Activated CD4-positive, alpha-beta T cell treated with anti-CD3 and anti-CD28 coated beads for 24 hours (primary cell): ENCODE measurements around the gene TRIM69.
A peak's percentile ranks its signal among the peaks of the same experiment; 100 is the strongest.
"Not testable (repeated sequence)": the region's sequence is repeated elsewhere in the genome, so short reads cannot be mapped to it uniquely, and the experiment has no call there.

Experiments
- DNase-seq, 2 donors: peaks; one replicate each; pipeline ENCODE4 v3.0.0-alpha.2; 2020; ENCODE audit warnings: low read depth in 2 of 2

The TRIM69 gene, protein sequence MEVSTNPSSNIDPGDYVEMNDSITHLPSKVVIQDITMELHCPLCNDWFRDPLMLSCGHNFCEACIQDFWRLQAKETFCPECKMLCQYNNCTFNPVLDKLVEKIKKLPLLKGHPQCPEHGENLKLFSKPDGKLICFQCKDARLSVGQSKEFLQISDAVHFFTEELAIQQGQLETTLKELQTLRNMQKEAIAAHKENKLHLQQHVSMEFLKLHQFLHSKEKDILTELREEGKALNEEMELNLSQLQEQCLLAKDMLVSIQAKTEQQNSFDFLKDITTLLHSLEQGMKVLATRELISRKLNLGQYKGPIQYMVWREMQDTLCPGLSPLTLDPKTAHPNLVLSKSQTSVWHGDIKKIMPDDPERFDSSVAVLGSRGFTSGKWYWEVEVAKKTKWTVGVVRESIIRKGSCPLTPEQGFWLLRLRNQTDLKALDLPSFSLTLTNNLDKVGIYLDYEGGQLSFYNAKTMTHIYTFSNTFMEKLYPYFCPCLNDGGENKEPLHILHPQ

DNA sequence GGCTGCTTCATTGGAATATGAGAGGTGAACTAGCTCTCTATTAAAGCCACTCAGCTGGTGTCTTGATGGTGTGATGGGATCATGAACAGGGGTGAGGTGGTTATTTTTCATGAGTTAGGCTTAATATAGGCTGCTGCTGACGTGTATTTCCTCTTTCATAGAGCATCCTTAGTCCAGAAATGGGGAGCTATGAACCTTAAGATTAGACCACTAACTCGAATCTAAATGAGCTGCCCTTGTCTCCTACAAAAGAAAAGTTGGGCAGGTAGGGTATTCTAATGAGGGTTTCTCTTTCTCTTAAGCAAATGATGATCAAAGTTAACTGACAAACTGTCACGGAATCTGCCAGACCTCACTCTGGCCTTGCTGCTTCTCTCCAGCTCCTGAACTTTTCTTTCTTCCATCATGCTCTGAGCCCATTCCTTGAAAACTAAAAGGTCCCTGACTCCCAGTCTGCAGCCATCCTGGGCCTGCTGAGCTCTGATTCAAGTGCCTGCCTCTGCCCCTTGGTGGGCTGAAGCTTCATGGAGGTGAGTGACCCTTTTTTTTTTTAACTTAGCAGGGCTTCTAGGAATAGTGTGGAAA, at the start of gene TRIM69:
TSS of gene TRIM69 (plus strand) at position 348 of the 585 bp plus-strand sequence. CDS start at position 525, 177 bp downstream.
- no peak for DNase-seq

DNA sequence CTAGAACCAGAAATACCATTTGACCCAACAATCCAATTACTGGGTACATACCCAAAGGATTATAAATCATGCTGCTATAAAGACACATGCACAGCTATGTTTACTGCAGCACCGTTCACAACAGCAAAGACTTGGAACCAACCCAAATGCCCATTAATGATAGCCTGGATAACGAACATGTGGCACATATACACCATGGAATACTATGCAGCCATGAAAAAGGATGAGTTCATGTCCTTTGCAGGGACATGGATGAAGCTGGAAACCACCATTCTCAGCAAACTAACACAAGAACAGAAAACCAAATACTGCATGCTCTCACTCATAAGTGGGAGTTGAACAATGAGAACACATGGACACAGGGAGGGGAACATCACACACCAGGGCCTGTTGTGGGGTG, 47.0 kb upstream of the TRIM69 start:
- not testable (repeated sequence) for DNase-seq

DNA sequence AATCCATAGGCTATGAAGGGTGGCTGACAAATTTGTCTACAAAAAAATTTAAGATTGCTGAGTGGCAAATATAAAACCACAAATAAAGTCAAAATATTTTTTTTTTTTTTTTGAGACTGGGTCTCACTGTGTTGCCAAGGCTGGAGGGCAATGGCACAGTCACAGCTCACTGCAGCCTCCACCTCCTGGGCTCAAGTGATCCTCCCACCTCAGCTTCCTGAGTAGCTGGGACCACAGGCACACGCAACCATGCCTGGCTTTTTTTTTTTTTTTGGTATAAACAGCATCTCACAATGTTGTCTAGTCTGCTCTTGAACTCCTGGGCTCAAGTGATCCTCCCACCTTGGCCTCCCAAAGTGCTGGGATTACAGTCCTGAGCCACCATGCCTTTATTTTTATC, 46.1 kb upstream of the TRIM69 start:
- not testable (repeated sequence) for DNase-seq

DNA sequence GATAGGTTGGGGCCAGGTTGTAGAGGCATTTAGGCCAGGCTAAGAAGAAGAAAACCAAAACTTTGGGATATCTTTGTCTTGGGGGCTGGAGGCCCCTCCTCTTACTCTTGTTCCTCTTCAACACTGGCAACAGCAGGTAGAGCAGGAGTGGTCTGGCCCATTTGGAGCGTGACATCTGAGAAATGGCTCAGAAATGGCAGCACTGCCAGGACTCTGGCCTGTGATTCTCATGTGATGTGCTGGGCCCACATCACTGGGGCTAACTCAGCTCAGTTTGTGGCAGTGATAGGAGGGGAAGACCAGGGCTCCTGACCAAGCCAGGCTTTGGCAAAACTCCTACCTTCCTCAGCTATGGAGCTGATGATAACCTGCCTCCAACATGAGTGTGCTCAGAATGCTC, 43.7 kb upstream of the TRIM69 start:
- no peak for DNase-seq

DNA sequence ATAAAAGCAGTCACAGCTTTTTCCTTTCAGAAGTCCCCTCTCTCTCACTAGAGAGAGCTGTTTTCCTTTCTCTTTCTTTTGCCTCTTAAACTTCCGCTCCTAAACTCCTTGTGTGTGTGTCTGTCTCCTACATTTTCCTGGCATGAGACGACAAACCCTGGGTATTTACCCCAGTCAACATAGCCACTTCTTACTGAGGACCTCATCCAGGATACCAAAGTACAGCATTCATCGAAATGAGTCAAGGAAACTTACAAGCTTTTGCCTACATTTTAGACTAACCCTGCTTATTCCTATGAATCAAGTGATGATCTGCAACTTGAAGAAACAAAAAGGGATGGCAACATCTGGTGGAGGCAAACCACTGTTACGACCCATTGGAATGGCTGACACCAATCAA, 41.9 kb upstream of the TRIM69 start:
- no peak for DNase-seq

DNA sequence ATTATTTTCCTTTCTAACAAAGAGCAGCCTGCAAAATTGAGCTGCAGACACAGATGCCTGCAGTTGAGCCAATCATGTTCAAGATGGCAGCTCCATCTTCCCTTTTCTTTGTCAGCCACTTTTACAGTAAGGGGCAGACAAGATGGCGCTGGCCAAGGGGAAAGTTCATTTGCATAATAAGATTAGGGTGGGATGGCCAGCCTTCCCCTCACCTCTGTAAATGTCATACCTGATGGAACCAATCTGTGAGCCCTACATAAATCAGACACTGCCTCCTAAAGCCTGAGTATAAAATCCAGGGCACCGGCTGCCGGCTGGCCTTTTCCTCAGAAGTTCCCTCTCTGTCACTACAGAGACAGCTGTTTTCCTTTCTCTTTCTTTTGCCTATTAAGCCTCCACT, 41.0 kb upstream of the TRIM69 start:
- DNase-seq = no peak

DNA sequence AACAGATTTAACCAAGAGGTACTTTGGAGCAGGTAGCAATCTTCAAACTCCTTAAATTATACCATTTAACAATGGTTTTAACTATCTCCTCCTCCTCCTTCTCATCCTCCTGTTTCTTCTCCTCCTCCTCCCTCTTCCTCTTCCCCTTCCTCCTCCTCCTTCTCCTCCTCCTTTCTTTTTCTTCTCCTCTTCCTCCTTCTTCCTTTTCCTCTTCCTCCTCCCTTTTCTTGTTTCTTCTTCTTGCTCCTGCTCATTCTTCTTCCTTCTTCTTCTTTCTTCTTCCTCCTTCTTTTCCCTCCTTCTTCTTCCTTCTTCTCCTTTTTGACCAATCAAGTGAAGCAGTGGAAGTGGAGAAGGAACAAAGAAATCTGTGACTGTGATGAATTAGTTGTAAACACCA, 39.3 kb upstream of the TRIM69 start:
- no peak for DNase-seq

DNA sequence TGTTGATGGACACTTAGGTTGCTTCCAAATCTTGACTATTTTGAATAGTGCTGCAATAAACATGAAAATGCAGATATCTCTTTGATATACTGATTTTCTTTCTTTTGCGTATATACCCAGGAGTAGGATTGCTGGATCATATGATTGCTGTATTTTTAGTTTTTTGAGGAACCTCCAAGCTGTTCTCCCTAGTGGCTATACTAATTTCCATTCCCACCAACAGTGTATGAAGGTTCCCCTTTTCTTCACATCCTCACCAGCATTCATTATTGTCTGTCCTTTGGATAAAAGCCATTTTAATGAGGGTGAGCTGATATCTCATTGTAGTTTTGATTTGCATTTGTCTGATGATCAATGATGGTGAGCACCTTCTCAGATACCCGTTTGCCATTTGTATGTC, 37.7 kb upstream of the TRIM69 start:
- no peak for DNase-seq

DNA sequence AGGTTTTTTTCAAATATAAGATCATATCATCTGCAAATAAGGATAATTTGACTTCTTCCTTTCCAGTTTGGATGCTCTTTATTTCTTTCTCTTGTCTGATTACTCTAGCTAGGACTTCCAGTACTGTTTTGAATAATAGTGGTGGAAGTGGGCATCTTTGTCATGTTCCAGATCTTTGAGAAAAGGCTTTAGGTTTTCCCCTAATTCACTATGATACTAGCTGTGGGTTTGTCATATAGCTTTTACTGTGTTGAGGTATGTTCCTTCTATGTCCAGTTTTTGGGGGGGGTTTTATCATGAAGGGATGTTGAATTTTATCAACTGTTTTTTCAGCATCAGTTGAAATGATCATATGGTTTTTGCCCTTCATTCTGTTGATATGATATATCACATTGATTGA, 35.7 kb upstream of the TRIM69 start:
- DNase-seq = not testable (repeated sequence)

DNA sequence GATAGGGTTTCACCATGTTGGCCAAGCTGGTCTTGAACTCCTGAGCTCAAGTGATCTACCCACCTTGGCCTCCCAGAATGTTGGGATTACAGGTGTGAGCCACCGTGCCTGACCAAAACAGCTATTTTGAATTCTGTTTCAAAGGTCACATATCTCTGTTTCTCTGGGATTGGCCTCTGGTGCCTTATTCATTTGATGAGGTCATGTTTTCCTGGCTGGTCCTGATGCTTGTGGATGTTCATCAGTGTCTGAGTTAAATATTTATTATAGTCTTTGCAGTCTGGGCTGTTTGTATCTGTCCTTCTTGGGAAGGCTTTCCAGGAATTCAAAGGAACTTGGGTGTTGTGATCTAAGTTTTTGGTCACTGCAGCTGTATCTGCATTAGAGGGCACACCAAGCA, 30.3 kb upstream of the TRIM69 start:
- DNase-seq = no peak

DNA sequence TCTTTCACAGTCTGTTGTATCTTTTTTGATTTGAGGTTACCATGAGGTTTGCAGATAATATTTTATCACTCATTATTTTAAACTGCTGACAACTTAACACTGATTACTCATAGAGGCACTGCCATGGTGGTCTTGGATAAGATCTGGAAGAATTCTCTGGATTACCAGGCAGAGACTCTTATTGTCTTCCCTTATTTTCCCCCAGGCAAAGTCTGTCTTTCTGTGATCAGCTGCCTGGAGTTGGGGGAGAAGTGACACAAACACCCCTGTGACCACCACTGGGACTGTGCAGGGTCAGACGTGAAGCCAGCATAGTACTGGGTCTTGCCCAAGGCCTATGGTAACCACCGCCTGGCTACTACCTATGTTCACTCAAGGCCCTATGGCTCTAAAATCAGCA, 29.9 kb upstream of the TRIM69 start:
- DNase-seq = no peak

DNA sequence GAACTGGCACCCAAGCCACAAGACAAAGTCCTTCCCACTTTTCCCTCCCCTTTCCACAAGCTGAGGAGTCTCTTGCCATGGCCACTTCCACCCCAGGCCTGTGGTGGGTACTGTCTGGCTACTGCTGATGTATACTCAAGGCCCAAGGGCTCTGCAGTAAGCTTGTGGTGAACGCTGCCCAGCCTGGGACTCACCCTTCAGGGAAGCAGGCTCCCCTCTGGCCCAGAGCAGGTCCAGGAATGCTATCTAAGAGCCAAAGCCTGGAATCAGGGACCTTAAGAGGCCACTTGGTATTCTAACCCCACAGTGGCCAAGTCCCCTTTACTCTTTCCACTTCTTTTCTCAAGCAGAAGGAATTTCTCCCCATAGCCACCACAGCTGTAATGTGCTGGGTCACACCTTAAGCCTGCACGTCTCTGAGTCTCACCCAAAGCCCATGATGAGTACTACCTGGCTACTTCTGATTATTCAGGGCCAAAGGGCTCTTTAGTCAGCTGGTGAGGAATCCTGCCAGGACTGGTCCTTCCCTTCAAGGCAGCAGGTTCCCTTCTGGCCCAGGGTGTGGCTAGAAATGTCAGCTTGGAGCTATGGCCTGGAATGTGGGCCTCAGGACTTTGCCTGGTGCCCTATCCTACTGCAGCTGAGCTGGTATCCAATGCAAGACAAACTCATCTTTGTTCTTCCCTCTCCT, 29.2 kb upstream of the TRIM69 start:
- no peak for DNase-seq

DNA sequence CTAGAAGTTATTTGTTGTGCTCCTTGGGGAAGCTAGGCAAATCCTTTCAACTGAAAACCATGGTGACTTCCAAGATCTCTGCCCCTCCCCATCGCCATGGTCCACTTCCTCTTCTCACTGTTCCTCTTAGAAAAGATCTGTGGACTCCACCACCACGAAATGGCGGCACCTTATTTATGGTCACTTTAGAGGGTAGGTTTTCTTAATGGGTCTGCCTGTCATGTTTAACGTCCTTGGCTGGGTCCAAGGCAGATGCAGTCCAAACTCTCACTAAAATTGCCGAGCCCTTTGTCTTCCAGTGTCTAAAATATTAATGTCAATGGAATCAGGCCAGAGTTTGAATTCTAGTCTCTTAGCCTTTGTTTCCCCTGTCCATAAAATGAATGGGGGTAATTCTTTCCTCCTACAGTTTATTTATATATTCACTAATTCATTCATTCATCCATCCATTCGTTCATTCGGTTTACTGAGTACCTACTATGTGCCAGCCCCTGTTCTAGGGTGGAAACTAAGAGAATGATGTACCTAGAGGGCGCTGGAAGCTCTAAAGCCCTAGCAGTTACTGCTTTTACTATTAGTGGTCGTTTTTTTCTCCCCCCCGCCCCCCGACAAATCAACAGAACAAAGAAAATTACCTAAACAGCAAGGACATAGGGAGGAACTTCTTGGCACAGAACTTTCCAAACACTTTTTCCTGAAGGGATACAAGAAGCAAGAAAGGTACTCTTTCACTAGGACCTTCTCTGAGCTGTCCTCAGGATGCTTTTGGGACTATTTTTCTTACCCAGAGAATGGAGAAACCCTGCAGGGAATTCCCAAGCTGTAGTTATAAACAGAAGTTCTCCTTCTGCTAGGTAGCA, 25.9 kb upstream of the TRIM69 start:
- no peak for DNase-seq

DNA sequence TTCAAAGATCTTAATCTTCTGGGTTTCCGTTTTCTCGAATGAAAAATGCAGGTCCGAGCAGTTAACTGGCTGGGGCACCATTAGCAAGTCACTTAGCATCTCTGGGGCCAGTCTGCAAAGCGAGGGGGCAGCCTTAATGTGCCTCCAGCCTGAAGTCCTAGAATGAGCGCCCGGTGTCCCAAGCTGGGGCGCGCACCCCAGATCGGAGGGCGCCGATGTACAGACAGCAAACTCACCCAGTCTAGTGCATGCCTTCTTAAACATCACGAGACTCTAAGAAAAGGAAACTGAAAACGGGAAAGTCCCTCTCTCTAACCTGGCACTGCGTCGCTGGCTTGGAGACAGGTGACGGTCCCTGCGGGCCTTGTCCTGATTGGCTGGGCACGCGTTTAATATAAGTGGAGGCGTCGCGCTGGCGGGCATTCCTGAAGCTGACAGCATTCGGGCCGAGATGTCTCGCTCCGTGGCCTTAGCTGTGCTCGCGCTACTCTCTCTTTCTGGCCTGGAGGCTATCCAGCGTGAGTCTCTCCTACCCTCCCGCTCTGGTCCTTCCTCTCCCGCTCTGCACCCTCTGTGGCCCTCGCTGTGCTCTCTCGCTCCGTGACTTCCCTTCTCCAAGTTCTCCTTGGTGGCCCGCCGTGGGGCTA, 25.1 kb upstream of the TRIM69 start, which contains the start of the genes B2M and PATL2:
TSS of gene B2M (plus strand) at position 422 of the 647 bp plus-strand sequence. CDS start at position 452, 30 bp downstream.
TSS of gene PATL2 (minus strand) at position 228 of the 647 bp plus-strand sequence. CDS start 34,833 bp downstream, outside the sequence.
- peak; percentile 91 to 95 for DNase-seq

DNA sequence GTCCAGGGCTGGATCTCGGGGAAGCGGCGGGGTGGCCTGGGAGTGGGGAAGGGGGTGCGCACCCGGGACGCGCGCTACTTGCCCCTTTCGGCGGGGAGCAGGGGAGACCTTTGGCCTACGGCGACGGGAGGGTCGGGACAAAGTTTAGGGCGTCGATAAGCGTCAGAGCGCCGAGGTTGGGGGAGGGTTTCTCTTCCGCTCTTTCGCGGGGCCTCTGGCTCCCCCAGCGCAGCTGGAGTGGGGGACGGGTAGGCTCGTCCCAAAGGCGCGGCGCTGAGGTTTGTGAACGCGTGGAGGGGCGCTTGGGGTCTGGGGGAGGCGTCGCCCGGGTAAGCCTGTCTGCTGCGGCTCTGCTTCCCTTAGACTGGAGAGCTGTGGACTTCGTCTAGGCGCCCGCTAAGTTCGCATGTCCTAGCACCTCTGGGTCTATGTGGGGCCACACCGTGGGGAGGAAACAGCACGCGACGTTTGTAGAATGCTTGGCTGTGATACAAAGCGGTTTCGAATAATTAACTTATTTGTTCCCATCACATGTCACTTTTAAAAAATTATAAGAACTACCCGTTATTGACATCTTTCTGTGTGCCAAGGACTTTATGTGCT, 24.5 kb upstream of the TRIM69 start:
- DNase-seq = no peak

DNA sequence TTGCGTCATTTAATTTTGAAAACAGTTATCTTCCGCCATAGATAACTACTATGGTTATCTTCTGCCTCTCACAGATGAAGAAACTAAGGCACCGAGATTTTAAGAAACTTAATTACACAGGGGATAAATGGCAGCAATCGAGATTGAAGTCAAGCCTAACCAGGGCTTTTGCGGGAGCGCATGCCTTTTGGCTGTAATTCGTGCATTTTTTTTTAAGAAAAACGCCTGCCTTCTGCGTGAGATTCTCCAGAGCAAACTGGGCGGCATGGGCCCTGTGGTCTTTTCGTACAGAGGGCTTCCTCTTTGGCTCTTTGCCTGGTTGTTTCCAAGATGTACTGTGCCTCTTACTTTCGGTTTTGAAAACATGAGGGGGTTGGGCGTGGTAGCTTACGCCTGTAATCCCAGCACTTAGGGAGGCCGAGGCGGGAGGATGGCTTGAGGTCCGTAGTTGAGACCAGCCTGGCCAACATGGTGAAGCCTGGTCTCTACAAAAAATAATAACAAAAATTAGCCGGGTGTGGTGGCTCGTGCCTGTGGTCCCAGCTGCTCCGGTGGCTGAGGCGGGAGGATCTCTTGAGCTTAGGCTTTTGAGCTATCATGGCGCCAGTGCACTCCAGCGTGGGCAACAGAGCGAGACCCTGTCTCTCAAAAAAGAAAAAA, 23.9 kb upstream of the TRIM69 start:
- no peak for DNase-seq

DNA sequence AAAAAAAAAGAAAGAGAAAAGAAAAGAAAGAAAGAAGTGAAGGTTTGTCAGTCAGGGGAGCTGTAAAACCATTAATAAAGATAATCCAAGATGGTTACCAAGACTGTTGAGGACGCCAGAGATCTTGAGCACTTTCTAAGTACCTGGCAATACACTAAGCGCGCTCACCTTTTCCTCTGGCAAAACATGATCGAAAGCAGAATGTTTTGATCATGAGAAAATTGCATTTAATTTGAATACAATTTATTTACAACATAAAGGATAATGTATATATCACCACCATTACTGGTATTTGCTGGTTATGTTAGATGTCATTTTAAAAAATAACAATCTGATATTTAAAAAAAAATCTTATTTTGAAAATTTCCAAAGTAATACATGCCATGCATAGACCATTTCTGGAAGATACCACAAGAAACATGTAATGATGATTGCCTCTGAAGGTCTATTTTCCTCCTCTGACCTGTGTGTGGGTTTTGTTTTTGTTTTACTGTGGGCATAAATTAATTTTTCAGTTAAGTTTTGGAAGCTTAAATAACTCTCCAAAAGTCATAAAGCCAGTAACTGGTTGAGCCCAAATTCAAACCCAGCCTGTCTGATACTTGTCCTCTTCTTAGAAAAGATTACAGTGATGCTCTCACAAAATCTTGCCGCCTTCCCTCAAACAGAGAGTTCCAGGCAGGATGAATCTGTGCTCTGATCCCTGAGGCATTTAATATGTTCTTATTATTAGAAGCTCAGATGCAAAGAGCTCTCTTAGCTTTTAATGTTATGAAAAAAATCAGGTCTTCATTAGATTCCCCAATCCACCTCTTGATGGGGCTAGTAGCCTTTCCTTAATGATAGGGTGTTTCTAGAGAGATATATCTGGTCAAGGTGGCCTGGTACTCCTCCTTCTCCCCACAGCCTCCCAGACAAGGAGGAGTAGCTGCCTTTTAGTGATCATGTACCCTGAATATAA, 23.0 kb upstream of the TRIM69 start:
- DNase-seq = no peak

DNA sequence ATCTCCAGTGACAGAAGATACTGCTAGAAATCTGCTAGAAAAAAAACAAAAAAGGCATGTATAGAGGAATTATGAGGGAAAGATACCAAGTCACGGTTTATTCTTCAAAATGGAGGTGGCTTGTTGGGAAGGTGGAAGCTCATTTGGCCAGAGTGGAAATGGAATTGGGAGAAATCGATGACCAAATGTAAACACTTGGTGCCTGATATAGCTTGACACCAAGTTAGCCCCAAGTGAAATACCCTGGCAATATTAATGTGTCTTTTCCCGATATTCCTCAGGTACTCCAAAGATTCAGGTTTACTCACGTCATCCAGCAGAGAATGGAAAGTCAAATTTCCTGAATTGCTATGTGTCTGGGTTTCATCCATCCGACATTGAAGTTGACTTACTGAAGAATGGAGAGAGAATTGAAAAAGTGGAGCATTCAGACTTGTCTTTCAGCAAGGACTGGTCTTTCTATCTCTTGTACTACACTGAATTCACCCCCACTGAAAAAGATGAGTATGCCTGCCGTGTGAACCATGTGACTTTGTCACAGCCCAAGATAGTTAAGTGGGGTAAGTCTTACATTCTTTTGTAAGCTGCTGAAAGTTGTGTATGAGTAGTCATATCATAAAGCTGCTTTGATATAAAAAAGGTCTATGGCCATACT, 21.1 kb upstream of the TRIM69 start:
- DNase-seq = no peak
